Myocyte (in vitro differentiated cells): ENCODE results near the gene HIC2. TPM values are rescaled to one million over a fixed set of nuclear protein-coding genes. Genes with fewer than 3 reads are reported as not detected.
"Not testable (repeated sequence)": the region's sequence is repeated elsewhere in the genome, so short reads cannot be mapped to it uniquely, and the experiment has no call there.

ENCODE experiments used
- DNase-seq: peaks from one replicate; pipeline ENCODE4 v3.0.0-alpha.2; 2012; ENCODE audit warnings: low read depth
- polyA plus RNA-seq: library from polyadenylated mRNA; unstranded; fragments of >200 nt; gene quantifications from one replicate; pipeline ENCODE4 v1.2.1, GENCODE V29; 2012; ENCODE audit warnings: missing spikeins
- total RNA-seq: library from RNA; depleted of rRNA; stranded (reverse); fragments of >200 nt; gene quantifications from 2 replicates; pipeline ENCODE4 v1.2.3, GENCODE V29; 2014

HIC2 gene
- total RNA-seq, result 1.9 and 2.3 TPM in 2 replicates
- 1.7 TPM for polyA plus RNA-seq

- DNase-seq, result not testable (repeated sequence)
Observed at GRCh38 chr22:21417227-21417746, at the start of gene HIC2. Gene HIC2, plus strand, starts transcription at chr22:21417371. Its CDS starts 25,461 bp downstream, at chr22:21442832.

GRCh38 chr22:21368603-21369310 is 48.4 kb upstream of the HIC2 start:
- not testable (repeated sequence) for DNase-seq

- not testable (repeated sequence) for DNase-seq
Observed at GRCh38 chr22:21375880-21376279, 41.3 kb upstream of the HIC2 start.

GRCh38 chr22:21383701-21384467 is 33.3 kb upstream of the HIC2 start, which contains the start of gene RIMBP3B:
Gene RIMBP3B, plus strand, starts transcription at chr22:21383751. Its CDS starts 108 bp downstream, at chr22:21383859.
- DNase-seq, result not testable (repeated sequence)

GRCh38 chr22:21384468-21385357 is 32.5 kb upstream of the HIC2 start:
- DNase-seq, result not testable (repeated sequence)

GRCh38 chr22:21389480-21389879 is 27.7 kb upstream of the HIC2 start:
- DNase-seq, result not testable (repeated sequence)

- DNase-seq, result not testable (repeated sequence)
Observed at GRCh38 chr22:21390013-21390412, 27.2 kb upstream of the HIC2 start.

GRCh38 chr22:21394613-21395012 is 22.6 kb upstream of the HIC2 start:
- not testable (repeated sequence) for DNase-seq

GRCh38 chr22:21401197-21401969 is 15.8 kb upstream of the HIC2 start:
- DNase-seq, result not testable (repeated sequence)

- not testable (repeated sequence) for DNase-seq
Observed at GRCh38 chr22:21402763-21403314, 14.3 kb upstream of the HIC2 start.

- not testable (repeated sequence) for DNase-seq
Observed at GRCh38 chr22:21407139-21407538, 10.0 kb upstream of the HIC2 start.

- DNase-seq, result not testable (repeated sequence)
Observed at GRCh38 chr22:21407792-21408191, 9.4 kb upstream of the HIC2 start.

GRCh38 chr22:21416375-21416774 is 796 bp upstream of the HIC2 start:
- DNase-seq, result not testable (repeated sequence)

GRCh38 chr22:21417853-21418252 is 682 bp downstream of the HIC2 start:
- DNase-seq, result not testable (repeated sequence)

GRCh38 chr22:21418974-21419638 is 1.9 kb downstream of the HIC2 start:
- DNase-seq, result not testable (repeated sequence)

GRCh38 chr22:21420180-21420763 is 3.1 kb downstream of the HIC2 start:
- not testable (repeated sequence) for DNase-seq

GRCh38 chr22:21424084-21424709 is 7.0 kb downstream of the HIC2 start:
- not testable (repeated sequence) for DNase-seq
